HEK293T (cell line): ENCODE data around the gene ZNF341.
"Not testable (repeated sequence)": the region's sequence is repeated elsewhere in the genome, so short reads cannot be mapped to it uniquely, and the experiment has no call there.

Experiments used
- CTCF ChIA-PET: fragments of 350-600 bp; formaldehyde crosslinking; extraction: SDS; loops from one replicate; lab custom pipeline; 2021; ENCODE audit warnings: antibody characterized with exemption, inconsistent platforms; lab: Yijun Ruan, JAX
- POLR2A ChIA-PET: fragments of 350-600 bp; formaldehyde crosslinking; extraction: SDS; loops from one replicate; lab custom pipeline; 2020; ENCODE audit warnings: antibody characterized with exemption, inconsistent platforms; lab: Yijun Ruan, JAX
- DNase-seq: peaks from one replicate; pipeline ENCODE4 v3.0.0; 2012; ENCODE audit warnings: mixed read lengths; ENCODE audit errors: extremely low spot score
- ARNT ChIP-seq: fragments of 450-650 bp; IDR thresholded peaks from 2 replicates; pipeline ENCODE4 v1.6.1; 2017; ENCODE audit warnings: mild to moderate bottlenecking
- BHLHE40 ChIP-seq: fragments of 450-650 bp; IDR thresholded peaks from 2 replicates; pipeline ENCODE4 v1.6.1; 2016; ENCODE audit warnings: mild to moderate bottlenecking, moderate library complexity, borderline replicate concordance
- CTBP1 ChIP-seq: fragments of 450-650 bp; IDR thresholded peaks from 2 replicates; pipeline ENCODE4 v1.6.1; 2016; ENCODE audit warnings: borderline replicate concordance
- ELF4 ChIP-seq: fragments of 450-650 bp; IDR thresholded peaks from 2 replicates; pipeline ENCODE4 v1.6.1; 2017; ENCODE audit warnings: antibody characterized with exemption
- FOXA1 ChIP-seq: fragments of 450-650 bp; IDR thresholded peaks from 2 replicates; pipeline ENCODE4 v1.6.1; 2016; ENCODE audit warnings: mild to moderate bottlenecking
- FOXK2 ChIP-seq: fragments of 450-650 bp; IDR thresholded peaks from 2 replicates; pipeline ENCODE4 v1.6.1; 2016; ENCODE audit warnings: mild to moderate bottlenecking
- FOXM1 ChIP-seq: fragments of 450-650 bp; IDR thresholded peaks from 2 replicates; pipeline ENCODE4 v1.6.1; 2017; ENCODE audit warnings: mild to moderate bottlenecking, borderline replicate concordance
- HDGF ChIP-seq: fragments of 450-650 bp; IDR thresholded peaks from 2 replicates; pipeline ENCODE4 v1.6.1; 2017; ENCODE audit warnings: antibody characterized with exemption, borderline replicate concordance
- L3MBTL2 ChIP-seq: fragments of 450-650 bp; conservative IDR thresholded peaks from 2 replicates; pipeline ENCODE4 v1.6.1; 2016; ENCODE audit warnings: mild to moderate bottlenecking
- LEF1 ChIP-seq: fragments of 450-650 bp; IDR thresholded peaks from 2 replicates; pipeline ENCODE4 v1.6.1; 2017; ENCODE audit warnings: mild to moderate bottlenecking, borderline replicate concordance
- NFRKB ChIP-seq: fragments of 450-650 bp; IDR thresholded peaks from 2 replicates; pipeline ENCODE4 v1.6.1; 2016; ENCODE audit warnings: mild to moderate bottlenecking, moderate library complexity
- PKNOX1 ChIP-seq: fragments of 450-650 bp; IDR thresholded peaks from 2 replicates; pipeline ENCODE4 v1.6.1; 2016
- SP1 ChIP-seq: fragments of 450-650 bp; IDR thresholded peaks from 2 replicates; pipeline ENCODE4 v1.6.1; 2017
- SUZ12 ChIP-seq: fragments of 450-650 bp; IDR thresholded peaks from 2 replicates; pipeline ENCODE4 v1.6.1; 2016; ENCODE audit warnings: mild to moderate bottlenecking
- TARDBP ChIP-seq: fragments of 450-650 bp; IDR thresholded peaks from 2 replicates; pipeline ENCODE4 v1.6.1; 2016
- ZNF384 ChIP-seq: fragments of 450-650 bp; IDR thresholded peaks from 2 replicates; pipeline ENCODE4 v1.6.1; 2016

Gene ZNF341

GRCh38 chr20:33753143-33753542 is 21.3 kb downstream of the ZNF341 start:
- ChIA-PET POLR2A (no interaction called here), CTCF (no interaction called here)
- TF ChIP-seq NFRKB: no peak
- no peak for TF ChIP-seq FOXK2
- TF ChIP-seq HDGF: no peak
- no peak for TF ChIP-seq FOXA1
- TF ChIP-seq SUZ12: no peak
- TF ChIP-seq L3MBTL2: no peak
- TF ChIP-seq ARNT: no peak
- no peak for TF ChIP-seq BHLHE40
- no peak for TF ChIP-seq FOXM1
- no peak for TF ChIP-seq CTBP1
- no peak for TF ChIP-seq SP1
- TF ChIP-seq TARDBP: no peak
- TF ChIP-seq PKNOX1: no peak
- TF ChIP-seq LEF1: no peak
- TF ChIP-seq ELF4: no peak
- TF ChIP-seq ZNF384: no peak
- DNase-seq: no peak

- DNase-seq: no peak
- ChIA-PET POLR2A (no interaction called here), CTCF (no interaction called here)
- no peak for TF ChIP-seq FOXM1
- no peak for TF ChIP-seq ELF4
- no peak for TF ChIP-seq HDGF
- no peak for TF ChIP-seq SP1
- TF ChIP-seq ZNF384: no peak
- no peak for TF ChIP-seq FOXA1
- TF ChIP-seq PKNOX1: no peak
- TF ChIP-seq BHLHE40: no peak
- TF ChIP-seq LEF1: no peak
- TF ChIP-seq FOXK2: no peak
- no peak for TF ChIP-seq NFRKB
- no peak for TF ChIP-seq TARDBP
- no peak for TF ChIP-seq SUZ12
- no peak for TF ChIP-seq CTBP1
- TF ChIP-seq L3MBTL2: no peak
- no peak for TF ChIP-seq ARNT
Observed at GRCh38 chr20:33753763-33754162, 22.0 kb downstream of the ZNF341 start.

GRCh38 chr20:33755936-33756490 is 24.2 kb downstream of the ZNF341 start:
- DNase-seq, CTCF ChIA-PET, POLR2A ChIA-PET: not testable (repeated sequence)

GRCh38 chr20:33757046-33757445 is 25.2 kb downstream of the ZNF341 start:
- ChIA-PET CTCF (no interaction called here), POLR2A (no interaction called here)
- DNase-seq: no peak
- TF ChIP-seq ARNT (no peak), FOXM1 (no peak), SUZ12 (no peak), TARDBP (no peak), BHLHE40 (no peak), LEF1 (no peak), L3MBTL2 (no peak), HDGF (no peak), FOXK2 (no peak)

GRCh38 chr20:33757458-33757857 is 25.7 kb downstream of the ZNF341 start:
- no peak for TF ChIP-seq PKNOX1
- POLR2A ChIA-PET: no interaction called here
- no peak for DNase-seq
- CTCF ChIA-PET: no interaction called here

GRCh38 chr20:33761698-33762250 is 30.0 kb downstream of the ZNF341 start:
- TF ChIP-seq FOXA1 (no peak), SUZ12 (no peak), CTBP1 (no peak), LEF1 (no peak), NFRKB (no peak), SP1 (no peak), TARDBP (no peak), BHLHE40 (no peak), HDGF (no peak), FOXK2 (no peak), ZNF384 (no peak), ELF4 (no peak), L3MBTL2 (no peak), FOXM1 (no peak), ARNT (no peak), PKNOX1 (no peak)
- ChIA-PET CTCF (no interaction called here), POLR2A (no interaction called here)
- DNase-seq: no peak
